NCI-H82 (cell line): ENCODE data around the gene LGALS3BP.
A peak's percentile ranks its signal among the peaks of the same experiment; 100 is the strongest.

Experiments
- DNase-seq: peaks from one replicate; lab custom pipeline; 2025; lab: John Stamatoyannopoulos, UW

The LGALS3BP gene

DNA sequence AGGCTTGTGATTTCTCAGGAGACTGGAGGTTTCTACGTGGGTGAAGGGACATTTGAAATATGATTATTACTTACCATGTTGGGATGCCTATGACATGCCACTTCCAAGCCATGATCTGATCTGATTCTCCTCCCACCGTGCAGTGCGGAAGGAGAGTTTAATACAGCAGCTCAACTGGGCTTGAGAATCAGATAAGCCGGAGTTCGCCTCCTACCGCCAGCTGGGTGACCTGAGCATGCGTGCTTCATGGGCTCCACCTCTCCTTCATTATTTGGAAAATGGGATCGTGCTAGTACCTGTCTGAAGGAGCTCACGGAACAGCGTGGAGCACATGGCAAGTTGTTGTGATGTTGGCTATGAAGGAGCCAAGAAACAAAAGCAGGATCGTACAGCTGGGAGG, 42.2 kb downstream of the LGALS3BP start:
- peak; percentile 15 for DNase-seq

GRCh38 chr17:78935419-78936323, 44.1 kb downstream of the LGALS3BP start:
- peak; percentile 51 for DNase-seq

DNA sequence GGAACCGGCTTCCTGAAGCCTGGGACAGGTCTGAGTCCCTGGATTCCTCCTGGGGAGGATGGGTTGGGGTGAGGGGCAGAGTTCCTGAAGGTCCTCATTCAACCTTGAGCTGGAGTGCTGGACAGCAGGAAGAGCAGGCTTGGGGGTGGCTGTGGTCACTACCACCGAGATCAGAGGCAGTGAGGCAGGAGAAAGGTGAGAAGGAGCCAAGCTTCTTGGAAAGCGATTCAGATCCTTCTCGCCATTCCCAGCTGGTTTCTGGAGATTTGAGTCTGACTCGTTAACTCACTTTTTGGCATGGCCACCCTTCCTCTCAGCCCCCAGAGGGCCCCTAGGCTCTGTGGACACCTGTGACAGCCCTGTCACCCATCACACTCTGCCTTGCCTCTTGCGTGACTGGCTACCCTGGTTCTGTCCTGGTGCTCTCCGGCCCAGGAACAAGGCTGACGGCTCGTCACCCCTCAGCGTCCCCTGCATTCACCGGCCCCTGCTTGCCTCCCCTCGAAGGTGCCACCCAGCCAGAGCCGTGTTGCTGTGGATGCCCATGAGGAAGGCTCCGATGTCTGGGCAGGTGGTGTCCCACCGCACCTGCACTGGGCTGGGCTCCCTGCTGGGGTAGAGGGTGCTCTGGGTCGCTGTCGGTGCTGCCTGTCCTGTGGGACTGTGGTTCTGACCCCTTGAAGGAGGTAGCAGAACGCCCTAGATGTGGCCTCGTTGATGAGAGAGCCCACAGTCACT, 44.9 kb downstream of the LGALS3BP start:
- no peak for DNase-seq

DNA sequence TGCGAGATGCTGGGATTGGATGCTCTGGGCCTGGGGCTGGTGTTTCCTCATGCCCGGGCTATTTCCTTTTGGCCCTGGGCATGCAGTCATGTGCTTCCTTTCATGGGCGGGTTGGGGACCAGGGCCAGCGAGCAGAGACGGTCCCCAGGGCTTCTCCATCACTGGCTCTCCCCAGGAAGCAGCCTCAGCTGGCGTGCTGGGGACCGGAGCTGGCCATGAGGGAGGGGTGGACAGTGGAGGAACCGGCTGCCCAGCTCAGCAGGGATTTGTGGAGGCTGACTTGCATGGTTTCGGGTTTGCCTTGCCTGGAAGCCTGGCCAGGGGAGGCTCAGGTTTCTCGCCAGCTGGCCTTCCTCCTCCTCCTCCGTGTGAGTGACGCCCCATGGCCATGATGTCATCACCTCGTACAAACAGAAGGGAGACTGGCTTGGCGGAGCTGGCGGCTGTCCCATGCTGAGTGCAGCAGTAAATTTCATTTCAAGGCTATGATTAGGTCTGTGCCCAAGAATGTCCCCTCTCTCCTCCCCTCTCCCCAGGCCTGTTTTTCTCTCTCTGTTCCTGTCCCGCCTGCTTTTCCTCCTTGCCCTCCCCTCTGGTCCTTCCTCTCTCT, 45.7 kb downstream of the LGALS3BP start:
- DNase-seq: peak; percentile 74

DNA sequence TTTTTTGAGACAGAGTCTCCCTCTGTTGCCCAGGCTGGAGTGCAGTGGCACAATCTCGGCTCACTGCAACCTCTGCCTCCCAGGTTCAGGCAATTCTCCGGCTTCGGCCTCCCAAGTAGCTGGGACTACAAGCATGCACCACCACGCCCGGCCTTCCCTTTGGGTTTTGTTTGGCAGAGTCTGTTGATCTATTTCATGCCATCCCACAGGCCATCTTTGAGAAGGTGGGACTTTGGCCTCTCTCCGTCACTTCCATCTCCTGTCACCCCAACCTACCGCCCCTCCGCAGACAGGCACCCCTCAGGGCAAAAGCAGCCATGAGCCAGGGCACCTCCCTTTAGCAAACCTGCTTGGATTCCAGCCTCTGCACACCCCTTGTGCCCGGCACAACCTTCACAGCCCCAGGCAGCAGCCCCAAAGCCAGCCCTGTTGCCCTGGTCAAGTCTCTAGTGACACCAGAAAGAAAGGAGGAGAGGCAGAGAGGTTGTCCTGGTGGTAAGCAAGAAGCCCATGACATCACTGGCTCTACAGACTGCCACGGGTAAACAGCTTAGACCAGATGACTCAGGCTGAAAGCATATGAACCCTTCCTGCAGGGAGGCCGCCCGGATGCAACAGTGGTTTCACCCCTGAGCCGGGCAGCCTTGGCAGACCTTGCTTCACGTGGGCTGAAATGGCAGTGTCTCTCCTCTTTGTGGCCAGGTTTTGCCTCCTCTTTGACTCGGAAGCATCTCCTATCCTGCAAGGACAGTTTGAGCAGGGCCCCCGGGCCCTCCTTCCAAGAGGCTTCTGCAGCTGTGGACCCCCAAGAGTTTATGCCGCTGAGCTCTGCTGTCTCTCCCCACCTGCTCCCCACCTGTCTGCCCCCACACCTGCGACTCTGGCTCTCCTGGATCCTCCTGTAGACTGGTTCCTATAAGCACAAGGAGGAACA, 46.4 kb downstream of the LGALS3BP start:
- DNase-seq: peak; percentile 40

GRCh38 chr17:78929908-78930775, 49.6 kb downstream of the LGALS3BP start:
- DNase-seq: no peak

DNA sequence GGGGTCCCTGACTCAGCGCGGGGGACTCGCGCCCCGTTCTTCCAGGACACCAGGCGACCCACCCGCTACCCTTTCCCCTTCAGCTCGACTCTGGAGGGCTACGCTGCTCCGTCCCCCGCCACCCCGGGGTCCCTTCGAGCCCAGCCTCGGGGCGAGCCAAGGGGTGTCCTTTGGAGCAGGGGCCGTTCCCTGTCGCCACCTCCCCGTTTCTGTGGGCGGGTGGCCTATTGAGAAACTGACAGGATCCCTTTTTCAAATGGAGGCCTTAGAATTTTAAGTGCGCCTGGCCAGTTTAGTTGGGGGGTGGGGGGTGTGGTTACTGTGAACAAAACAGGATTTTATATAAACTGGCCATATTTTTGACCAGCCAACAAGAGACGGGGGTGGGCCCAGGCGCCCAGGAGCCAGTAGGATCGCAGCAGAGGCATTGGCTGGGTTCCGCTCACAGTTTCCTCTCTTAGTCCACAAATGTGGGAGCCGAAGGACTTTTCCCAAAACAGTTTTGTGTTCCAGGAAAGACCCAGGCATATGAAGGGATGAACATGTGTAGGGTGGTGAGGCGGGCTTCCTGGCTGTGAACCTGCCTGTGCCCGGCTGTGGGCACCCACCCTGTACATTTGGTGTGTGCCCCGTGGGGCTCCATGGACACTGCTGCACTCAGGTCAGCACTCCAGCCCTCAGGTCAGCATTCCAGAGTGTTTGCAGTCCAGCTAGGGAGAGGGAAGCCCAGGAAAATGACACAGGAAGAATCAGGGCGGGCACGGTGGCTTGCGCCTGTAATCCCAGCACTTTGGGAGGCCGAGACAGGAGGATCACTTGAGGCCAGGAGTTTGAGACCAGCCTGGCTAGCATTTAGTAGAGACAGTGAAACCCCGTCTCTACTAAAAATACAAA, 53.8 kb downstream of the LGALS3BP start:
- peak; percentile 20 for DNase-seq

DNA sequence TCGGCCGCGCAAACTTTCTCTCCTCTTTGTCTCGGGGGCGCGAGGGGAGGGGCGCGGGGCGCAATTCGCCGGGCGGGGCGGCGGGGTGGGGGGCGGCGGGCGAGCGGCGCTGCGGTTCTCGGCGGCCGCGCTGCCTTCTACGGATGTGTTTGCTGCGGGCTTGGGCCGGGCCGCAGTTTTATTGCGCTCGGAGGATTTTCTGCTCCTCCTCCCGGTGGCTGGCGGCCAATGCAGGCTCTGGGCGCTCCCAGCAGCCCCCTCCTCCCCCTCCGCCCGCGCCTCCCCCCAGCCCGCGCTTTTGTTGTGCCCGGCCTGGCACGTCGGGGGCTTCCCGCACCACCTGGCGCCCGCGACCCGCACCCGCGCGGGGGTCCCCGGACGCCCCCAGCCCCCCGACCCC, 54.5 kb downstream of the LGALS3BP start, which contains the start of gene TIMP2:
Gene TIMP2, minus strand, starts transcription at position 154 of the 400 bp plus-strand sequence. CDS start 299 bp downstream, outside the sequence.
- peak; percentile 92 for DNase-seq

DNA sequence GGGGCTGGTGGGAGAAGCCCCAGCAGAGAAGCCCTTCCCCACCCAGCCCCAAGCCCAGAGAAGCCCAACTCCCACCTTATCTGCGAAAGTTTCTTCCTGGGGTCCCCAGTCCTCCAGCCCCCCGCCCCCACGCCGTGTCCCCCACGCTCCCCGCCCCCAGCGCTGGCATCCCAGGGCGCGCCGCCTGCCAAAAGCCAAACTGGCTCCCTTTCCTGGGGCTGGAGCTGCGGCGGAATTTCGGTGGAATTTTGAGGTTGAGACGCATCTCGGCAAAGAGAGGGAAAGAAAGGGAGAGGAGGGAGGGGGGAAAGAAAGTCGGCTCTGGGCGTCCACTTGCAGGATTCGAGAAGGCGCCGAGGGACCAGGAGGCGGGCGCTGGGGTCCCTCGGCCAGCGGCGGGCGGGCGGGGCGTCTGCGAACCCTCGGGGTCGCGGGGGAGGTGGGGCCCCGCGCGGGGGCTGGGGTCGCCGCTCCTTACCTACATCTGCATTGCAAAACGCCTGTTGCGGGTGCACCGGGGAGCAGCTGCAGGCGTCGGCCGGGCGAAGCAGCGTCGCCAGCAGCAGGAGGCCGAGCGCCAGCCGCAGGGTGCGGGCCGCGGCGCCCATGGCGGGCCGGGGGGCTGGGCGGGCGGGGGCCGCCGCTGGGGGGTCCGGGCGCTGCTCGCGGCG, 55.1 kb downstream of the LGALS3BP start:
- DNase-seq: peak; percentile 41

GRCh38 chr17:78923660-78924453, 55.9 kb downstream of the LGALS3BP start:
- DNase-seq: peak; percentile 53

- DNase-seq: no peak
Observed at GRCh38 chr17:78922816-78923498, 56.8 kb downstream of the LGALS3BP start.

DNA sequence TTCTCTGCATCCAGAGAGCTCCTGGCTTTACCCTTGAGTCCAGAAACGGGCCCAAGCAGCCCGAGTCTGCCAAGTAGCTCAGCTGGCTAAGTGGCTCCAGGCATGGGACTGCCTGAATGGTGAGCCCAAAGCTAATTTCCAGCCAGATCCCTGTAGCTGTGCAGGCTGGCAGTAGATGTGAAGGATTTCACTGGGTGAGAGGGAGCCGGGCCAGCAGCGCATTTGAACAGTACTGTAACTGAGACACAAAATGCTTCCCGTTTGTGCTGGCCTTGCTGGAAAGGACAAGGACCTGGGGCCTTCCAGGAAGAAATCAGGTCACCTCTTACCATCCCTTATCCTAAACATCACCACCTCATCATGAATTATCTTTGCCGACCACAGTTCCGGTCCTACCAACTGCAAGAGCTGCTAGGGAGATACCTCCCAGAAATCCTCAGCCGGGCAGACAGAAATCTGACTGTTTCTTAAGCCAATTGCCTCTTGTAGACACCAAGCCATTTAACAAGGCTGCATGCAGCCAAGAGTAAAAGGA, 58.2 kb downstream of the LGALS3BP start:
- peak; percentile 39 for DNase-seq
